GM21825 (cell line): ENCODE measurements around the gene NDUFV2.
A peak's percentile ranks its signal among the peaks of the same experiment; 100 is the strongest.

Experiments used
- ATAC-seq: cut with Tn5 transposase; IDR thresholded peaks from one replicate; pipeline ENCODE4 v1.9.1; 2021; ENCODE audit warnings: mild to moderate bottlenecking, moderate library complexity; ENCODE audit not compliant: unreplicated experiment

NDUFV2 gene

GRCh38 chr18:9115984-9116383, 13.5 kb downstream of the NDUFV2 start:
- no peak for ATAC-seq

GRCh38 chr18:9117980-9118841, 15.7 kb downstream of the NDUFV2 start:
- ATAC-seq = no peak

GRCh38 chr18:9120796-9121195, 18.3 kb downstream of the NDUFV2 start:
- ATAC-seq = no peak

GRCh38 chr18:9123520-9123919, 21.0 kb downstream of the NDUFV2 start:
- no peak for ATAC-seq

GRCh38 chr18:9124824-9125223, 22.3 kb downstream of the NDUFV2 start:
- no peak for ATAC-seq

- no peak for ATAC-seq
Observed at GRCh38 chr18:9126337-9126736, 23.8 kb downstream of the NDUFV2 start.

GRCh38 chr18:9130195-9130594, 27.7 kb downstream of the NDUFV2 start:
- ATAC-seq = no peak

- ATAC-seq = no peak
Observed at GRCh38 chr18:9130806-9131205, 28.3 kb downstream of the NDUFV2 start.

GRCh38 chr18:9132628-9133027, 30.1 kb downstream of the NDUFV2 start:
- ATAC-seq = no peak

GRCh38 chr18:9133225-9133624, 30.7 kb downstream of the NDUFV2 start:
- no peak for ATAC-seq

GRCh38 chr18:9135081-9135911, 32.8 kb downstream of the NDUFV2 start:
- no peak for ATAC-seq

GRCh38 chr18:9135912-9136314, 33.4 kb downstream of the NDUFV2 start:
- ATAC-seq = peak; percentile 24

GRCh38 chr18:9136315-9137155, 34.0 kb downstream of the NDUFV2 start, which contains the start of gene ANKRD12:
Gene ANKRD12 (plus strand): TSS chr18:9136781. CDS start chr18:9182433, 45,652 bp downstream.
- peak; percentile 61 for ATAC-seq

- ATAC-seq = peak; percentile 34
Observed at GRCh38 chr18:9137168-9138066, 34.9 kb downstream of the NDUFV2 start.

- no peak for ATAC-seq
Observed at GRCh38 chr18:9139400-9140039, 37.0 kb downstream of the NDUFV2 start.

GRCh38 chr18:9140381-9140780, 37.9 kb downstream of the NDUFV2 start:
- no peak for ATAC-seq

- no peak for ATAC-seq
Observed at GRCh38 chr18:9140984-9141383, 38.5 kb downstream of the NDUFV2 start.

GRCh38 chr18:9146224-9146623, 43.7 kb downstream of the NDUFV2 start:
- no peak for ATAC-seq

GRCh38 chr18:9147440-9148202, 45.1 kb downstream of the NDUFV2 start:
- ATAC-seq = peak; percentile 43
